ENCODE data around the gene RAC3. TPM values are rescaled to one million over a fixed set of nuclear protein-coding genes. Genes with fewer than 3 reads are reported as not detected.
A peak's percentile ranks its signal among the peaks of the same experiment; 100 is the strongest.

RAC3 gene
- total RNA-seq, 1 donor from 2014 or later, result 31.6 TPM

DNA sequence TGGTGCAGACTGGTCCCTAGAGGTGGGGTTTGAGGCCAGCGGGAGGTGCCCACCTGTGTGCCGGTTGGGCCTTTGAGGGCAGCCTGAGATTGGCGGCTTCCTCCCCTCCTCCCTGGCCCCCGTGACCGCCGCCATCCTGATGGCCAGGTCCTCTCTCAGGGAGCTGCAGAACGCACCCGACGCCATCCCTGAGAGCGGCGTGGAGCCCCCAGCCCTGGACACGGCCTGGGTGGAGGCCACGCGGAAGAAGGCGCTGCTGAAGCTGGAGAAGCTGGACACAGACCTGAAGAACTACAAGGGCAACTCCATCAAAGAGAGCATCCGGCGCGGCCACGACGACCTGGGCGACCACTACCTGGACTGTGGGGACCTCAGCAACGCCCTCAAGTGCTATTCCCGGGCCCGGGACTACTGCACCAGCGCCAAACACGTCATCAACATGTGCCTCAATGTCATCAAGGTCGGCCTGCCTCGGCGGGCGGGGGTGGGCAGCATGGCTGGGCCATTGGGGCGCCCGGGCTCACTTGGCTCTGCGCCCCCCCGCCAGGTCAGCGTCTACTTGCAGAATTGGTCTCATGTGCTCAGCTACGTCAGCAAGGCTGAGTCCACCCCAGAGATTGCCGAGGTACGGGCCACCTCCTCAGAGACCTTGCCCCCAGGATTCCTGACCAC lies 23.0 kb downstream of the RAC3 start:
- no peak overlapping the region for H2AFZ ChIP-seq (replicated peaks)
- H4K20me1 ChIP-seq (ENCODE audit: low read depth), result peaks cover 18% of the 10 kb centered on the region
- Mint-ChIP-seq H3K27me3 (ENCODE audit: insufficient read depth, low read depth) (peaks cover 2% of the 10 kb centered on the region), H3K36me3 (no peaks in the 10 kb centered on the region), H3K4me1 (peaks cover 4% of the 10 kb centered on the region), H3K27ac (no peak overlapping the region), H3K4me3 (peak overlapping the region; percentile 64), H3K9me3 (no peaks in the 10 kb centered on the region)
- no peak overlapping the region for H3K4me2 ChIP-seq
- H3K36me3 ChIP-seq, result no peaks in the 10 kb centered on the region
- H3F3A ChIP-seq (ENCODE audit: low read depth), result peaks cover 3% of the 10 kb centered on the region
- no peak overlapping the region for H3K27ac ChIP-seq
- no peaks in the 10 kb centered on the region for H3K9me3 ChIP-seq (ENCODE audit: low read depth)
- no peak overlapping the region for H3K4me3 ChIP-seq
- no peak for DNase-seq (ENCODE audit: low spot score)
- H3K79me2 ChIP-seq (ENCODE audit: low read depth), result peaks cover 14% of the 10 kb centered on the region
- TF ChIP-seq EZH2phosphoT487 (IDR thresholded peaks at IDR 0.05), result no peak
- no peak for TF ChIP-seq CTCF (IDR thresholded peaks at IDR 0.05)
- TF ChIP-seq EZH2 (IDR thresholded peaks at IDR 0.05), result no peak
- H3K9ac ChIP-seq, result no peak overlapping the region
- peaks cover 7% of the 10 kb centered on the region for H3K4me1 ChIP-seq
- no peaks in the 10 kb centered on the region for H3K27me3 ChIP-seq

GRCh38 chr17:82055023-82055964 lies 23.8 kb downstream of the RAC3 start:
- peaks cover 4% of the 10 kb centered on the region for H3K4me1 Mint-ChIP-seq
- H3K4me1 ChIP-seq, result peaks cover 7% of the 10 kb centered on the region
- H2AFZ ChIP-seq (replicated peaks), result no peak overlapping the region
- no peak overlapping the region for H3K4me2 ChIP-seq
- no peak overlapping the region for H3K4me3 ChIP-seq
- no peaks in the 10 kb centered on the region for H3K9me3 Mint-ChIP-seq
- H3F3A ChIP-seq (ENCODE audit: low read depth), result peaks cover 3% of the 10 kb centered on the region
- H3K27me3 ChIP-seq, result no peaks in the 10 kb centered on the region
- peaks cover 14% of the 10 kb centered on the region for H3K79me2 ChIP-seq (ENCODE audit: low read depth)
- H3K36me3 Mint-ChIP-seq, result peaks cover 3% of the 10 kb centered on the region
- no peak for TF ChIP-seq EZH2phosphoT487 (IDR thresholded peaks at IDR 0.05)
- no peak overlapping the region for H3K27ac Mint-ChIP-seq
- peak overlapping the region; percentile 64 for H3K4me3 Mint-ChIP-seq
- H3K27me3 Mint-ChIP-seq (ENCODE audit: insufficient read depth, low read depth), result peaks cover 2% of the 10 kb centered on the region
- no peak overlapping the region for H3K27ac ChIP-seq
- no peak for DNase-seq (ENCODE audit: low spot score)
- H3K9ac ChIP-seq, result no peak overlapping the region
- H3K9me3 ChIP-seq (ENCODE audit: low read depth), result no peaks in the 10 kb centered on the region
- H4K20me1 ChIP-seq (ENCODE audit: low read depth), result peaks cover 18% of the 10 kb centered on the region
- H3K36me3 ChIP-seq, result no peaks in the 10 kb centered on the region

DNA sequence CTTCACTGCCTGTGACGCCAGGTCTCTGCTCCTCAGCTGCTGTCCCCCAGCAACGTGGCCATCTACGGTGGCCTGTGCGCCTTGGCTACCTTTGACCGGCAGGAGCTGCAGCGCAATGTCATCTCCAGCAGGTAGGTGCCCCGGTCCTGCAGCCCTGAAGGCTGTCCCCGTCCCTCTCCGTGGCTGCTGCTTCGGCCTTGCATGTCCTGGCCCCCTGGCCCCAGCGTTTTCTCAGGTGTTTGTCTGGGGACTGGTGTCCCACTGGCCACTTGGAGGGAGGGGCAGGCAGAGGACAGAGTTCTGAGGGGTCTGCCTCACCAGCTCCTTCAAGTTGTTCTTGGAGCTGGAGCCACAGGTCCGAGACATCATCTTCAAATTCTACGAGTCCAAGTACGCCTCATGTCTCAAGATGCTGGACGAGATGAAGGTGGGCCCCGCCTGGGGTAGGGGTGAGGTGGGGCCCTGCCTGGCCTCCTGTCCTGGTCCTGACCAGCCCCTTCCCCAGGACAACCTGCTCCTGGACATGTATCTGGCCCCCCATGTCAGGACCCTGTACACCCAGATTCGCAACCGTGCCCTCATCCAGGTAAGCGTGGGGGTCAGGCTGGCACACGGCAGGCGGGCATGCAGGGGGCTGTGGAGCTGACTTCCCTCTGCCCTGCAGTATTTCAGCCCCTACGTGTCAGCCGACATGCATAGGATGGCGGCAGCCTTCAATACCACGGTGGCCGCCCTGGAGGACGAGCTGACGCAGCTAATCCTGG lies 24.7 kb downstream of the RAC3 start:
- no peak overlapping the region for H2AFZ ChIP-seq (replicated peaks)
- no peak overlapping the region for H3K27ac Mint-ChIP-seq

More for the DNA sequence above, 24.7 kb downstream of the RAC3 start:
- Mint-ChIP-seq H3K9me3 (no peaks in the 10 kb centered on the region), H3K4me1 (peaks cover 4% of the 10 kb centered on the region), H3K36me3 (peaks cover 3% of the 10 kb centered on the region), H3K4me3 (no peak overlapping the region), H3K27me3 (ENCODE audit: insufficient read depth, low read depth) (peaks cover 2% of the 10 kb centered on the region)
- H3K4me1 ChIP-seq, result peaks cover 7% of the 10 kb centered on the region
- H3K9me3 ChIP-seq (ENCODE audit: low read depth), result no peaks in the 10 kb centered on the region
- H3K27me3 ChIP-seq, result no peaks in the 10 kb centered on the region
- no peak for TF ChIP-seq EZH2phosphoT487 (IDR thresholded peaks at IDR 0.05)
- TF ChIP-seq CTCF (IDR thresholded peaks at IDR 0.05), result no peak
- TF ChIP-seq EZH2 (IDR thresholded peaks at IDR 0.05), result no peak
- no peak overlapping the region for H3K4me3 ChIP-seq
- H3F3A ChIP-seq (ENCODE audit: low read depth), result peaks cover 3% of the 10 kb centered on the region
- H3K36me3 ChIP-seq, result no peaks in the 10 kb centered on the region
- peaks cover 14% of the 10 kb centered on the region for H3K79me2 ChIP-seq (ENCODE audit: low read depth)
- no peak for DNase-seq (ENCODE audit: low spot score)
- no peak overlapping the region for H3K27ac ChIP-seq
- H4K20me1 ChIP-seq (ENCODE audit: low read depth), result peaks cover 18% of the 10 kb centered on the region
- no peak overlapping the region for H3K4me2 ChIP-seq
- no peak overlapping the region for H3K9ac ChIP-seq
